Sigmoid colon (tissue), 4 donors: Measurements from ENCODE around the gene AADAT.

Source experiments
- CTCF ChIP-seq, 4 experiments: fragments of 450-650 bp in 3 of 4; fragments of 200-600 bp in 1 of 4; IDR thresholded peaks; one replicate each; pipeline ENCODE4 v1.5.1; 2016 to 2019; ENCODE audit warnings: antibody characterized with exemption in 4 of 4, mild to moderate bottlenecking in 3 of 4, moderate library complexity in 2 of 4
- EP300 ChIP-seq, 4 donors: sonication (generic); formaldehyde crosslinking; IDR thresholded peaks; one replicate each; pipeline ENCODE4 v1.6.1; 2017; ENCODE audit warnings: antibody characterized with exemption in 4 of 4
- POLR2A ChIP-seq, 2 donors: fragments of 450-650 bp; IDR thresholded peaks; one replicate each; pipeline ENCODE4 v1.6.1; 2016; ENCODE audit warnings: antibody characterized with exemption in 2 of 2, mild to moderate bottlenecking in 2 of 2, moderate library complexity in 2 of 2
- POLR2AphosphoS5 ChIP-seq, 4 donors: sonication (generic); formaldehyde crosslinking; IDR thresholded peaks; one replicate each; pipeline ENCODE4 v1.6.1; 2017; ENCODE audit warnings: antibody characterized with exemption in 4 of 4

- TF ChIP-seq CTCF (IDR thresholded peaks at IDR 0.05) (no peak), EP300 (IDR thresholded peaks at IDR 0.05) (no peak), POLR2A (IDR thresholded peaks at IDR 0.05) (no peak), POLR2AphosphoS5 (IDR thresholded peaks at IDR 0.05) (no peak)
These were observed 45.1 kb upstream of the AADAT start for GRCh38 chr4:170134821-170135220.
